A673 (cell line): ENCODE data around the gene RIN1. TPM values are rescaled to one million over a fixed set of nuclear protein-coding genes. Genes with fewer than 3 reads are reported as not detected.

Experiments
- BruUV-seq: library from RNA; stranded (reverse); fragments of 400-500 nt; replicated peaks from 2 replicates; lab custom pipeline; 2021; lab: Mats Ljungman, UMichigan
- CTCF ChIA-PET: fragments of 300-600 bp; sonication (Branson Sonifier 250); formaldehyde crosslinking; loops from one replicate; lab custom pipeline; 2022; ENCODE audit warnings: antibody characterized with exemption; lab: Charles Lee
- POLR2A ChIA-PET: fragments of 300-600 bp; sonication (Branson Sonifier 250); formaldehyde crosslinking; loops from one replicate; lab custom pipeline; 2022; ENCODE audit warnings: antibody characterized with exemption; ENCODE audit not compliant: low non-redundant PET; lab: Charles Lee
- DNase-seq: peaks from one replicate; pipeline ENCODE4 v3.0.0-alpha.2; 2015; ENCODE audit warnings: low spot score
- H3K27ac ChIP-seq: fragments of 200-600 bp; sonication (generic); 2 replicates; pipeline ENCODE4 v1.5.1; 2016; ENCODE audit warnings: mixed run types, low read depth, mild to moderate bottlenecking, mixed read lengths, antibody characterized with exemption, low read length; ENCODE audit not compliant: poor library complexity, severe bottlenecking
- H3K27me3 ChIP-seq: fragments of 200-600 bp; sonication (generic); replicated peaks from 2 replicates; pipeline ENCODE4 v1.6.1; 2017; ENCODE audit warnings: mixed run types, low read depth, mild to moderate bottlenecking, mixed read lengths, antibody characterized with exemption, low read length; ENCODE audit not compliant: insufficient read depth, poor library complexity
- H3K36me3 ChIP-seq: fragments of 200-600 bp; sonication (generic); 2 replicates; pipeline ENCODE4 v1.6.1; 2016; ENCODE audit warnings: mixed run types, mild to moderate bottlenecking, mixed read lengths, antibody characterized with exemption, low read length; ENCODE audit not compliant: insufficient read depth, poor library complexity, severe bottlenecking
- H3K4me1 ChIP-seq: fragments of 200-600 bp; sonication (generic); 2 replicates; pipeline ENCODE4 v1.6.1; 2017; ENCODE audit warnings: mixed run types, mild to moderate bottlenecking, mixed read lengths, antibody characterized with exemption, low read length; ENCODE audit not compliant: insufficient read depth, poor library complexity, severe bottlenecking
- H3K4me3 ChIP-seq: fragments of 200-600 bp; sonication (generic); 2 replicates; pipeline ENCODE4 v1.5.1; 2016; ENCODE audit warnings: low read depth, mixed run types, mild to moderate bottlenecking, mixed read lengths, low read length; ENCODE audit not compliant: poor library complexity, severe bottlenecking
- H3K9me3 ChIP-seq: fragments of 200-600 bp; sonication (generic); 2 replicates; pipeline ENCODE4 v1.6.1; 2016; ENCODE audit warnings: mixed run types, low read depth, mild to moderate bottlenecking, mixed read lengths, antibody characterized with exemption, low read length; ENCODE audit not compliant: poor library complexity, severe bottlenecking
- CTCF ChIP-seq: fragments of 300-800, 200-600 bp; sonication (generic); conservative IDR thresholded peaks from 2 replicates; pipeline ENCODE4 v1.5.1; 2017; ENCODE audit warnings: low read depth, mild to moderate bottlenecking, antibody characterized with exemption, low read length, moderate library complexity, mixed read lengths
- EZH2 ChIP-seq: fragments of 200-600 bp; sonication (generic); IDR thresholded peaks from 2 replicates; pipeline ENCODE4 v1.6.1; 2017; ENCODE audit warnings: borderline replicate concordance, low read depth, mild to moderate bottlenecking, mixed read lengths, antibody characterized with exemption, low read length; ENCODE audit not compliant: poor library complexity, severe bottlenecking
- intact Hi-C: fragments of 100-400 bp; cut with micrococcal nuclease; formaldehyde crosslinking; loops from one replicate; pipeline ENCODE4 v1.10.0; 2022; ENCODE audit not compliant: unreplicated experiment
- total RNA-seq: library from RNA; stranded (reverse); gene quantifications from 2 replicates; pipeline ENCODE4 v1.2.3, GENCODE V29; 2021

Gene RIN1
- total RNA-seq, 1 experiment from 2014 or later: 4.9 TPM

- POLR2A ChIA-PET: interaction anchor here (0.7 to 1.0 kb wide), 2 partner anchors 54 to 428 kb away, joined by 3 read pairs; no protein-coding TSS in a partner anchor
- Histone ChIP-seq H3K36me3 (peaks cover 80% of the 10 kb centered on the region), H3K27ac (peak overlapping the region; percentile 37), H3K4me1 (peaks cover 16% of the 10 kb centered on the region), H3K4me3 (no peak overlapping the region), H3K9me3 (no peaks in the 10 kb centered on the region), H3K27me3 (no peaks in the 10 kb centered on the region)
- intact Hi-C loops: no loop called here
- TF ChIP-seq EZH2: no peak
- no peak for TF ChIP-seq CTCF
- BruUV-seq: no TSS peak
- CTCF ChIA-PET: no interaction called here
- no peak for DNase-seq
Measured at GRCh38 chr11:66365711-66366619, 29.7 kb upstream of the RIN1 start.

- Histone ChIP-seq H3K9me3 (no peaks in the 10 kb centered on the region), H3K4me1 (peaks cover 14% of the 10 kb centered on the region), H3K4me3 (no peak overlapping the region), H3K36me3 (peaks cover 80% of the 10 kb centered on the region), H3K27ac (peak overlapping the region; percentile 37), H3K27me3 (no peaks in the 10 kb centered on the region)
- intact Hi-C loops: no loop called here
- BruUV-seq: no TSS peak
- ChIA-PET POLR2A (interaction anchor here (0.6 to 1.0 kb wide), 4 partner anchors 23 to 303 kb away, joined by 3 to 6 read pairs (median 5); no protein-coding TSS in a partner anchor), CTCF (no interaction called here)
- DNase-seq: no peak
- TF ChIP-seq EZH2: no peak
- no peak for TF ChIP-seq CTCF
Measured at GRCh38 chr11:66365166-66365565, 28.9 kb upstream of the RIN1 start.

- no peak for TF ChIP-seq EZH2
- TF ChIP-seq CTCF: peak; percentile 99
Measured at GRCh38 chr11:66363805-66364535, 27.7 kb upstream of the RIN1 start.

More at GRCh38 chr11:66363805-66364535, 27.7 kb upstream of the RIN1 start:
- peak; percentile 88 for DNase-seq
- peaks cover 2% of the 10 kb centered on the region for H3K4me1 ChIP-seq
- H3K27me3 ChIP-seq: no peaks in the 10 kb centered on the region
- H3K27ac ChIP-seq: no peak overlapping the region
- peaks cover 69% of the 10 kb centered on the region for H3K36me3 ChIP-seq
- no peak overlapping the region for H3K4me3 ChIP-seq
- no TSS peak for BruUV-seq
- ChIA-PET POLR2A (no interaction called here), CTCF (interaction anchor here (0.6 to 2.2 kb wide), 6 partner anchors 8 to 49 kb away, joined by 3 to 7 read pairs (median 4); no protein-coding TSS in a partner anchor)
- no peaks in the 10 kb centered on the region for H3K9me3 ChIP-seq
- intact Hi-C loops: no loop called here
